Thyroid gland (tissue), 4 donors: Measurements from ENCODE around the gene TIAM1. TPM values are rescaled to one million over a fixed set of nuclear protein-coding genes. Genes with fewer than 3 reads are reported as not detected.
"Not testable (repeated sequence)": the region's sequence is repeated elsewhere in the genome, so short reads cannot be mapped to it uniquely, and the experiment has no call there.

Experiments
- DNase-seq, 2 donors: peaks; one replicate each; pipeline ENCODE4 v3.0.0-alpha.2; 2019
- H3K27ac ChIP-seq, 3 donors: fragments of 200-600 bp; sonication (generic); 1 replicate in 2 of 3; 2 replicates in 1 of 3; pipeline ENCODE4 v1.5.1; 2016 to 2019; ENCODE audit warnings: mild to moderate bottlenecking in 1 of 3, moderate library complexity in 1 of 3
- H3K27me3 ChIP-seq: fragments of 200-600 bp; sonication (generic); one replicate; pipeline ENCODE4 v1.5.1; 2019
- H3K36me3 ChIP-seq, 2 donors: fragments of 200-600 bp; sonication (generic); one replicate each; pipeline ENCODE4 v1.5.1; 2016 to 2019
- H3K4me1 ChIP-seq, 2 donors: fragments of 200-600 bp; sonication (generic); one replicate each; pipeline ENCODE4 v1.5.1; 2017 to 2019
- H3K4me3 ChIP-seq, 3 donors: fragments of 200-600 bp; sonication (generic); replicated peaks in 1 of 3; 1 replicate in 2 of 3; 2 replicates in 1 of 3; pipeline ENCODE4 v1.5.1; 2016; ENCODE audit warnings: mild to moderate bottlenecking in 1 of 3
- H3K9me3 ChIP-seq: fragments of 200-600 bp; sonication (generic); one replicate; pipeline ENCODE4 v1.5.1; 2017
- CTCF ChIP-seq, 6 experiments: fragments of 200-600 bp in 3 of 6; fragments of 450-650 bp in 3 of 6; sonication (generic) in 3 of 6; IDR thresholded peaks; one replicate each; pipeline ENCODE4 v1.5.1; 2016 to 2019; ENCODE audit warnings: antibody characterized with exemption in 6 of 6, mild to moderate bottlenecking in 2 of 6, inconsistent platforms in 1 of 6, moderate library complexity in 1 of 6
- POLR2A ChIP-seq, 2 donors: fragments of 450-650 bp; IDR thresholded peaks; one replicate each; pipeline ENCODE4 v1.6.1; 2017; ENCODE audit warnings: antibody characterized with exemption in 2 of 2, mild to moderate bottlenecking in 2 of 2, moderate library complexity in 1 of 2
- WGBS, 2 donors: methylation state at CpG; one replicate each; pipeline ENCODE4 v1.1.5; 2017; 5-methylcytosine and 5-hydroxymethylcytosine counted together
- intact Hi-C: fragments of 100-400 bp; cut with DNase I; formaldehyde crosslinking; loops from one replicate; pipeline ENCODE4 v1.15.1; 2023
- total RNA-seq, 4 donors: library from RNA; depleted of rRNA; stranded (reverse); fragments of >200 nt; gene quantifications; one replicate each; pipeline ENCODE4 v1.2.3, GENCODE V29; 2016

TIAM1 gene
- total RNA-seq, 4 donors from 2014 or later: 2.2 to 6.7 (median 2.4) TPM

GRCh38 chr21:31230937-31231336, 113.1 kb downstream of the TIAM1 start:
- no peak overlapping the region for H3K4me3 ChIP-seq
- no peak overlapping the region for H3K27ac ChIP-seq
- DNase-seq: no peak
- no peaks in the 10 kb centered on the region for H3K4me1 ChIP-seq
- no peaks in the 10 kb centered on the region for H3K9me3 ChIP-seq
- TF ChIP-seq CTCF (IDR thresholded peaks at IDR 0.05): no peak
- TF ChIP-seq POLR2A (IDR thresholded peaks at IDR 0.05): no peak
- no peaks in the 10 kb centered on the region for H3K36me3 ChIP-seq
- intact Hi-C loops: no loop called here
- 95 to 99% methylated on average over 6 of the region's 6 CpGs for WGBS, 2 donors
- H3K27me3 ChIP-seq: no peaks in the 10 kb centered on the region

- DNase-seq, H3K4me3 ChIP-seq, H3K27ac ChIP-seq, H3K36me3 ChIP-seq, H3K27me3 ChIP-seq, H3K9me3 ChIP-seq, H3K4me1 ChIP-seq, intact Hi-C loops: not testable (repeated sequence)
- 91 to 96% methylated on average over 6 of the region's 6 CpGs for WGBS, 2 donors
Measured at GRCh38 chr21:31228723-31229122, 115.3 kb downstream of the TIAM1 start.

- Histone ChIP-seq H3K27ac (no peak overlapping the region), H3K27me3 (no peaks in the 10 kb centered on the region), H3K4me1 (no peaks in the 10 kb centered on the region), H3K9me3 (no peaks in the 10 kb centered on the region), H3K36me3 (no peaks in the 10 kb centered on the region), H3K4me3 (no peak overlapping the region)
- DNase-seq: no peak
- intact Hi-C loops: no loop called here
- TF ChIP-seq POLR2A (IDR thresholded peaks at IDR 0.05) (no peak), CTCF (IDR thresholded peaks at IDR 0.05) (no peak)
- 87 to 88% methylated on average over 11 of the region's 11 CpGs for WGBS, 2 donors
Measured at GRCh38 chr21:31225713-31226112, 118.3 kb downstream of the TIAM1 start.

- intact Hi-C loops: no loop called here
- no peaks in the 10 kb centered on the region for H3K27me3 ChIP-seq
- H3K4me3 ChIP-seq: no peak overlapping the region
- no peaks in the 10 kb centered on the region for H3K36me3 ChIP-seq
- H3K9me3 ChIP-seq: no peaks in the 10 kb centered on the region
- no peak for TF ChIP-seq POLR2A (IDR thresholded peaks at IDR 0.05)
- no peak for TF ChIP-seq CTCF (IDR thresholded peaks at IDR 0.05)
- H3K4me1 ChIP-seq: no peaks in the 10 kb centered on the region
- WGBS, 2 donors: 72 to 80% methylated on average over 6 of the region's 6 CpGs
- no peak for DNase-seq
- no peak overlapping the region for H3K27ac ChIP-seq
Measured at GRCh38 chr21:31222142-31222541, 121.9 kb downstream of the TIAM1 start.

GRCh38 chr21:31221043-31221442, 123.0 kb downstream of the TIAM1 start:
- no peaks in the 10 kb centered on the region for H3K27me3 ChIP-seq
- no peaks in the 10 kb centered on the region for H3K9me3 ChIP-seq
- 73 to 78% methylated on average over 5 of the region's 5 CpGs for WGBS, 2 donors
- no peaks in the 10 kb centered on the region for H3K4me1 ChIP-seq
- TF ChIP-seq POLR2A (IDR thresholded peaks at IDR 0.05): no peak
- TF ChIP-seq CTCF (IDR thresholded peaks at IDR 0.05): no peak
- intact Hi-C loops: no loop called here
- no peak overlapping the region for H3K27ac ChIP-seq
- no peak overlapping the region for H3K4me3 ChIP-seq
- DNase-seq: no peak
- H3K36me3 ChIP-seq: no peaks in the 10 kb centered on the region

- H3K4me1 ChIP-seq: no peaks in the 10 kb centered on the region
- no peaks in the 10 kb centered on the region for H3K27me3 ChIP-seq
- H3K36me3 ChIP-seq: no peaks in the 10 kb centered on the region
- H3K9me3 ChIP-seq: no peaks in the 10 kb centered on the region
- TF ChIP-seq CTCF (IDR thresholded peaks at IDR 0.05) (no peak), POLR2A (IDR thresholded peaks at IDR 0.05) (no peak)
- H3K4me3 ChIP-seq: no peak overlapping the region
- 39 to 60% methylated on average over 1 of the region's 1 CpG for WGBS, 2 donors
- intact Hi-C loops: no loop called here
- no peak overlapping the region for H3K27ac ChIP-seq
- no peak for DNase-seq
Measured at GRCh38 chr21:31220575-31220974, 123.5 kb downstream of the TIAM1 start.
